Caco-2 (cell line): ENCODE measurements around the gene GNB2. TPM values are rescaled to one million over a fixed set of nuclear protein-coding genes. Genes with fewer than 3 reads are reported as not detected.

ENCODE experiments used
- BruUV-seq: library from RNA; stranded (reverse); fragments of 400-500 nt; replicated peaks from 2 replicates; lab custom pipeline; 2021; lab: Mats Ljungman, UMichigan
- CTCF ChIA-PET: fragments of 300-600 bp; sonication (Branson Sonifier 250); formaldehyde crosslinking; loops from one replicate; lab custom pipeline; 2022; ENCODE audit warnings: antibody characterized with exemption; lab: Charles Lee
- POLR2A ChIA-PET: fragments of 300-600 bp; sonication (Branson Sonifier 250); formaldehyde crosslinking; loops from one replicate; lab custom pipeline; 2022; ENCODE audit warnings: antibody characterized with exemption; lab: Charles Lee
- DNase-seq, 2 experiments: peaks; one replicate each; pipeline versions ENCODE4 v3.0.0 to v3.0.0-alpha.2; 2020 to 2022
- H3K27me3 ChIP-seq: replicated peaks from 2 replicates; pipeline ENCODE4 v1.6.0; 2011; ENCODE audit warnings: low read length; ENCODE audit not compliant: control insufficient read depth, insufficient read depth
- H3K36me3 ChIP-seq: 2 replicates; pipeline ENCODE4 v1.5.1; 2011; ENCODE audit warnings: low read length; ENCODE audit not compliant: control insufficient read depth, insufficient read depth
- H3K4me1 ChIP-seq: fragments of 250-450 bp; sonication (Bioruptor Pico); 2 replicates; pipeline ENCODE4 v1.5.1; 2020; ENCODE audit warnings: mild to moderate bottlenecking
- H3K4me3 ChIP-seq: 2 replicates; pipeline ENCODE4 v1.5.1; 2011; ENCODE audit warnings: low read depth, mild to moderate bottlenecking, control low read depth, low read length
- H3K9me3 ChIP-seq: fragments of 250-450 bp; sonication (Bioruptor Pico); 2 replicates; pipeline ENCODE4 v1.5.1; 2020; ENCODE audit warnings: mild to moderate bottlenecking, moderate library complexity
- H3K27ac Mint-ChIP-seq: one replicate; pipeline ENCODE4 v1.8.0; 2022; ENCODE audit warnings: mixed read lengths; ENCODE audit not compliant: unreplicated experiment
- H3K27me3 Mint-ChIP-seq: one replicate; pipeline ENCODE4 v1.8.0; 2022; ENCODE audit warnings: mixed read lengths; ENCODE audit not compliant: insufficient read depth, unreplicated experiment
- H3K36me3 Mint-ChIP-seq: one replicate; pipeline ENCODE4 v1.8.0; 2022; ENCODE audit warnings: mild to moderate bottlenecking, mixed read lengths; ENCODE audit not compliant: insufficient read depth, unreplicated experiment
- H3K4me1 Mint-ChIP-seq: one replicate; pipeline ENCODE4 v1.8.0; 2022; ENCODE audit warnings: low read depth, mixed read lengths; ENCODE audit not compliant: unreplicated experiment
- H3K4me3 Mint-ChIP-seq: one replicate; pipeline ENCODE4 v1.8.0; 2022; ENCODE audit warnings: mild to moderate bottlenecking, moderate library complexity, mixed read lengths; ENCODE audit not compliant: unreplicated experiment
- H3K9me3 Mint-ChIP-seq: one replicate; pipeline ENCODE4 v1.8.0; 2022; ENCODE audit warnings: mixed read lengths; ENCODE audit not compliant: unreplicated experiment
- CTCF ChIP-seq, 2 experiments: fragments of 200-600 bp in 1 of 2; IDR thresholded peaks; 1 replicate in 1 of 2; 2 replicates in 1 of 2; pipeline versions ENCODE4 v1.5.1 to v1.8.0; 2011 to 2022; ENCODE audit warnings: antibody characterized with exemption in 1 of 2, control low read depth in 1 of 2, inconsistent platforms in 1 of 2, low read depth in 1 of 2, low read length in 1 of 2, mild to moderate bottlenecking in 1 of 2, moderate library complexity in 1 of 2; ENCODE audit not compliant: insufficient read depth in 1 of 2, severe bottlenecking in 1 of 2, unreplicated experiment in 1 of 2
- intact Hi-C: fragments of 100-400 bp; cut with micrococcal nuclease; formaldehyde crosslinking; loops from one replicate; pipeline ENCODE4 v1.10.0; 2022; ENCODE audit not compliant: unreplicated experiment
- total RNA-seq: library from RNA; stranded (reverse); gene quantifications from 2 replicates; pipeline ENCODE4 v1.2.3, GENCODE V29; 2022

GNB2 gene
- total RNA-seq, 1 experiment from 2014 or later: 200 TPM

- Mint-ChIP-seq H3K4me3 (peak overlapping the region; percentile 65), H3K4me1 (peaks cover 12% of the 10 kb centered on the region), H3K27me3 (no peaks in the 10 kb centered on the region), H3K27ac (no peak overlapping the region), H3K9me3 (peaks cover 20% of the 10 kb centered on the region), H3K36me3 (peaks cover 5% of the 10 kb centered on the region)
- no peaks in the 10 kb centered on the region for H3K36me3 ChIP-seq
- no peak for TF ChIP-seq CTCF (IDR thresholded peaks at IDR 0.05; ENCODE audit: insufficient read depth in 1 of 2, low read depth in 1 of 2, low read length in 1 of 2, severe bottlenecking in 1 of 2, unreplicated experiment in 1 of 2)
- H3K4me1 ChIP-seq: peaks cover 14% of the 10 kb centered on the region
- peaks cover 8% of the 10 kb centered on the region; the same call in 1 of the 2 replicates for H3K9me3 ChIP-seq
- intact Hi-C loops: loop anchor here (1.0 kb wide), 1 partner anchor 16 kb away; no protein-coding TSS in a partner anchor
- no TSS peak for BruUV-seq
- ChIA-PET CTCF (interaction anchor here (11.0 kb wide), 1 partner anchor 15 kb away, joined by 155 read pairs; the partner anchor contains the start of gene POP7), POLR2A (interaction anchor here (1.7 to 1.8 kb wide), 2 partner anchors 15 kb away, joined by 6 to 11 read pairs; partner anchors contain the start of gene POP7)
- peak overlapping the region; percentile 47 for H3K4me3 ChIP-seq
- H3K27me3 ChIP-seq: no peaks in the 10 kb centered on the region
- no peak for DNase-seq
Observed at GRCh38 chr7:100720671-100721504, 47.3 kb downstream of the GNB2 start.

- Mint-ChIP-seq H3K36me3 (peaks cover 5% of the 10 kb centered on the region), H3K27me3 (no peaks in the 10 kb centered on the region), H3K27ac (no peak overlapping the region), H3K4me3 (peak overlapping the region; percentile 65), H3K9me3 (peaks cover 20% of the 10 kb centered on the region), H3K4me1 (peaks cover 12% of the 10 kb centered on the region)
- H3K4me3 ChIP-seq: peak overlapping the region; percentile 47
- H3K9me3 ChIP-seq: peaks cover 8% of the 10 kb centered on the region; the same call in 1 of the 2 replicates
- POLR2A ChIA-PET: interaction anchor here (1.7 kb wide), 1 partner anchor 16 kb away, joined by 6 read pairs; the partner anchor contains the start of gene POP7
- CTCF ChIA-PET: interaction anchor here (11.0 kb wide), 1 partner anchor 16 kb away, joined by 155 read pairs; the partner anchor contains the start of gene POP7
- no peaks in the 10 kb centered on the region for H3K36me3 ChIP-seq
- intact Hi-C loops: no loop called here
- peaks cover 14% of the 10 kb centered on the region for H3K4me1 ChIP-seq
- DNase-seq: no peak
- TF ChIP-seq CTCF (IDR thresholded peaks at IDR 0.05; ENCODE audit: insufficient read depth in 1 of 2, low read depth in 1 of 2, low read length in 1 of 2, severe bottlenecking in 1 of 2, unreplicated experiment in 1 of 2): no peak
- no TSS peak for BruUV-seq
- H3K27me3 ChIP-seq: no peaks in the 10 kb centered on the region
Observed at GRCh38 chr7:100721505-100721812, 47.9 kb downstream of the GNB2 start.

GRCh38 chr7:100722480-100723212 is 49.1 kb downstream of the GNB2 start:
- ChIA-PET CTCF (interaction anchor here (11.0 kb wide), 1 partner anchor 17 kb away, joined by 155 read pairs; the partner anchor contains the start of gene POP7), POLR2A (interaction anchor here (1.7 kb wide), 1 partner anchor 17 kb away, joined by 6 read pairs; the partner anchor contains the start of gene POP7)
- H3K27ac Mint-ChIP-seq: no peak overlapping the region

More at GRCh38 chr7:100722480-100723212, 49.1 kb downstream of the GNB2 start:
- Histone ChIP-seq H3K4me1 (peaks cover 14% of the 10 kb centered on the region), H3K9me3 (peaks cover 8% of the 10 kb centered on the region; the same call in 1 of the 2 replicates), H3K27me3 (no peaks in the 10 kb centered on the region), H3K36me3 (no peaks in the 10 kb centered on the region), H3K4me3 (no peak overlapping the region)
- Mint-ChIP-seq H3K36me3 (peaks cover 5% of the 10 kb centered on the region), H3K4me1 (peaks cover 12% of the 10 kb centered on the region), H3K27me3 (no peaks in the 10 kb centered on the region), H3K9me3 (peaks cover 18% of the 10 kb centered on the region), H3K4me3 (no peak overlapping the region)
- no peak for TF ChIP-seq CTCF (IDR thresholded peaks at IDR 0.05; ENCODE audit: insufficient read depth in 1 of 2, low read depth in 1 of 2, low read length in 1 of 2, severe bottlenecking in 1 of 2, unreplicated experiment in 1 of 2)
- BruUV-seq: no TSS peak
- intact Hi-C loops: no loop called here
- no peak for DNase-seq
